Activated naive CD8-positive, alpha-beta T cell treated with anti-CD3 and anti-CD28 coated beads, Interleukin-2, amount 50 U/mL, for 16 hours (primary cell): ENCODE results near the gene CSF2.

Experiments
- DNase-seq: peaks from one replicate; pipeline ENCODE4 v3.0.0-alpha.2; 2020; ENCODE audit warnings: low read depth, low spot score

CSF2 gene

GRCh38 chr5:132073231-132074013, at the start of gene CSF2:
CSF2 (plus strand) TSS chr5:132073789; CDS start chr5:132073824, 35 bp downstream.
- DNase-seq, result no peak

GRCh38 chr5:132024117-132024435, 49.5 kb upstream of the CSF2 start:
- no peak for DNase-seq

- no peak for DNase-seq
Measured at GRCh38 chr5:132024789-132025402, 48.7 kb upstream of the CSF2 start.

GRCh38 chr5:132025403-132025971, 48.1 kb upstream of the CSF2 start:
- no peak for DNase-seq

- no peak for DNase-seq
Measured at GRCh38 chr5:132026516-132027008, 47.0 kb upstream of the CSF2 start.

GRCh38 chr5:132027027-132027426, 46.6 kb upstream of the CSF2 start:
- DNase-seq, result no peak

- DNase-seq, result no peak
Measured at GRCh38 chr5:132029609-132030330, 43.8 kb upstream of the CSF2 start.

- no peak for DNase-seq
Measured at GRCh38 chr5:132030610-132031009, 43.0 kb upstream of the CSF2 start.

GRCh38 chr5:132032196-132032595, 41.4 kb upstream of the CSF2 start:
- no peak for DNase-seq

GRCh38 chr5:132033122-132033521, 40.5 kb upstream of the CSF2 start:
- DNase-seq, result no peak

GRCh38 chr5:132037353-132037752, 36.2 kb upstream of the CSF2 start:
- no peak for DNase-seq

- DNase-seq, result no peak
Measured at GRCh38 chr5:132044207-132044606, 29.4 kb upstream of the CSF2 start.

- DNase-seq, result no peak
Measured at GRCh38 chr5:132046880-132047299, 26.7 kb upstream of the CSF2 start.

GRCh38 chr5:132049093-132049492, 24.5 kb upstream of the CSF2 start:
- no peak for DNase-seq

- DNase-seq, result no peak
Measured at GRCh38 chr5:132049559-132049958, 24.0 kb upstream of the CSF2 start.

GRCh38 chr5:132050136-132050535, 23.5 kb upstream of the CSF2 start:
- DNase-seq, result no peak

- DNase-seq, result no peak
Measured at GRCh38 chr5:132050661-132051552, 22.7 kb upstream of the CSF2 start.

- no peak for DNase-seq
Measured at GRCh38 chr5:132052520-132052919, 21.1 kb upstream of the CSF2 start.

GRCh38 chr5:132053483-132053882, 20.1 kb upstream of the CSF2 start:
- DNase-seq, result no peak

- no peak for DNase-seq
Measured at GRCh38 chr5:132054031-132054696, 19.4 kb upstream of the CSF2 start.
